ENCODE measurements around the gene FUCA1.

DNA sequence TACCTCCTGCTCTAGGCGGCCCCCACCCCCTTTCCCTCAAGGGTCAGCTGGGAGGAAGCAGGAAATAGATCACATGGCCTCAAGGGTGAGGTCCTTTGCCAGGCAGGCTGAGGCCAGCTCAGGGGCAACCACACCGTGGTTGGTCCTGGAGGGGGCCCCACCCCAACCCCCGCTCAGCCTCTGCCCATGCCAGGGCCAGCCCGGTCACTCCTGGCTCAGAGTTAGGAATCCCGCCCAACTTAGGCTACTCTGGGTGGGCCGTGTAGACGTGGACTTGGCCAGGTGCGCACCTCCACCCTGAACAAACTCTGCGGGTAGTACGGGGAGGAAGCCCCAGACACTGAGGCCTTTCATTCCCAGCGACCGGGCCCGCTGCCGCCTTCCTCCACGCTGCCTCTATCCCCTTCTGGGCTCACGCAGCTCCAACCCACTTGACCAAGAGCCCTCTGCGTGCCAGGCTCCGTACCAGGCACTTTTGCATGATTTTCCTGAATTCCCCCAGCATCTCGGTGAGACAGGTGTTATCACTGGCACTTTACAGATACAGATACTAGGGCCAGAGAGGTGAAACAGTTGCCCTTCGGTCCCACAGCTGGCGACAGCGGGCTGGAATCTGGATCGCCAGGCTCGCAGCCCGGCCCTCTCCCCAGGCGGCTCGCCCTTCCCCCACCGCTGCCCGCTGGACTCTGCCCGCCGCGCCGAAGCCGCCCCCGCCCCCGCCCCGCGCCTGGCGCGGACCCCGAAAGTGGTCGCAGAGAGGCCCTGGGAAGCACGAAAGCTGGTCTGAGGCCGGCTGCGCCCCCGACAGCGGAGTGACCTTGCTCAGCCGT, 68.3 kb downstream of the FUCA1 start:
- TF ChIP-seq, protein P1, sequence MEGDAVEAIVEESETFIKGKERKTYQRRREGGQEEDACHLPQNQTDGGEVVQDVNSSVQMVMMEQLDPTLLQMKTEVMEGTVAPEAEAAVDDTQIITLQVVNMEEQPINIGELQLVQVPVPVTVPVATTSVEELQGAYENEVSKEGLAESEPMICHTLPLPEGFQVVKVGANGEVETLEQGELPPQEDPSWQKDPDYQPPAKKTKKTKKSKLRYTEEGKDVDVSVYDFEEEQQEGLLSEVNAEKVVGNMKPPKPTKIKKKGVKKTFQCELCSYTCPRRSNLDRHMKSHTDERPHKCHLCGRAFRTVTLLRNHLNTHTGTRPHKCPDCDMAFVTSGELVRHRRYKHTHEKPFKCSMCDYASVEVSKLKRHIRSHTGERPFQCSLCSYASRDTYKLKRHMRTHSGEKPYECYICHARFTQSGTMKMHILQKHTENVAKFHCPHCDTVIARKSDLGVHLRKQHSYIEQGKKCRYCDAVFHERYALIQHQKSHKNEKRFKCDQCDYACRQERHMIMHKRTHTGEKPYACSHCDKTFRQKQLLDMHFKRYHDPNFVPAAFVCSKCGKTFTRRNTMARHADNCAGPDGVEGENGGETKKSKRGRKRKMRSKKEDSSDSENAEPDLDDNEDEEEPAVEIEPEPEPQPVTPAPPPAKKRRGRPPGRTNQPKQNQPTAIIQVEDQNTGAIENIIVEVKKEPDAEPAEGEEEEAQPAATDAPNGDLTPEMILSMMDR (IDR thresholded peaks at IDR 0.05): no peak
- TF ChIP-seq POLR2A (IDR thresholded peaks at IDR 0.05) (peak in 1 of 2 donors; percentile 18), EP300 (IDR thresholded peaks at IDR 0.05) (peak in 1 of 2 donors; percentile 58)

Data from tibial nerve (tissue), 4 donors.